ENCODE data around the gene CYP2W1. TPM values are rescaled to one million over a fixed set of nuclear protein-coding genes. Genes with fewer than 3 reads are reported as not detected.

Gene CYP2W1
- total RNA-seq, 2 experiments from 2014 or later, result not detected

DNA sequence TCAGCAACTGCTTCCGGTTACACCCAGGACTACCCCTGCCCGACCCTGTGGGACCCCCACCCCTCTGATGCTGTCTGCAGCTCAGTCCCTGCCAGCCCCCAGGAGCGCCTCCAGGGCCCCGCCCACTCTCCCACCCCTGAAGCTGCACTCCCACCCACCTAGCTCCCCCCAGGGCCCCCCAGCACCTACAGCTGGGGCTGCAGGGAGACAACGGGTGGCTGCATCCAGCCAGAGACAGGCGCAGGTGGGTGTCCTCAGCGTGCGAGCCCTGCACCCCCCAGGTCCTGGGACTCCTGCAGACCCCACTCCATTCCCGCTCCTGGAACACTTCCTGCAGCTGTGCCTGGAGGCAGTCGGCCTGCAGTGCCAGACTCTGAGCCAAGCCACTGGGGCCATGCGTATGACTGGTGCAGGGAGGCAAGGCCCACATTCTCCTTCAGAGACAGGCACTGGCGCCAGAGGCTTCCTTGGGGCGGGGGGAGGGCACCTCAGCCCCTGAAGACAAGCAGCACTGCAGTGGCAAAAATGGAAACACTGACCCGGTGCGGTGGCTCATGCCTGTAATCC, 6.1 kb downstream of the CYP2W1 start:
- Histone ChIP-seq H3K9me3 (ENCODE audit: control insufficient read depth in 1 of 2, insufficient read depth in 1 of 2, low read length in 2 of 2) (peaks cover 0 to 4% of the 10 kb centered on the region in 2 experiments), H3K36me3 (ENCODE audit: insufficient read depth, low read length) (no peaks in the 10 kb centered on the region), H3K27me3 (ENCODE audit: control insufficient read depth in 1 of 2, insufficient read depth in 2 of 2, low read length in 2 of 2) (peaks cover 10 to 17% of the 10 kb centered on the region in 2 experiments), H3K4me3 (ENCODE audit: low read length) (no peak overlapping the region), H3K4me1 (ENCODE audit: insufficient read depth, low read length) (peaks cover 12% of the 10 kb centered on the region), H3K27ac (ENCODE audit: low read depth in 1 of 2, low read length in 2 of 2) (no peak overlapping the region)
- Mint-ChIP-seq H3K36me3 (ENCODE audit: low read depth) (no peaks in the 10 kb centered on the region), H3K27ac (no peak overlapping the region), H3K4me1 (ENCODE audit: low read depth) (peaks cover 6% of the 10 kb centered on the region), H3K4me3 (no peak overlapping the region), H3K9me3 (no peaks in the 10 kb centered on the region), H3K27me3 (peaks cover 5% of the 10 kb centered on the region)
- POLR2A ChIA-PET, result no interaction called here
- CTCF ChIA-PET, result no interaction called here
- DNase-seq, result no peak
- TF ChIP-seq CTCF (IDR thresholded peaks at IDR 0.05), result no peak
- ATAC-seq (ENCODE audit: poor library complexity), result no peak
- intact Hi-C loops (cut with DNase I, micrococcal nuclease), result no loop called here

DNA sequence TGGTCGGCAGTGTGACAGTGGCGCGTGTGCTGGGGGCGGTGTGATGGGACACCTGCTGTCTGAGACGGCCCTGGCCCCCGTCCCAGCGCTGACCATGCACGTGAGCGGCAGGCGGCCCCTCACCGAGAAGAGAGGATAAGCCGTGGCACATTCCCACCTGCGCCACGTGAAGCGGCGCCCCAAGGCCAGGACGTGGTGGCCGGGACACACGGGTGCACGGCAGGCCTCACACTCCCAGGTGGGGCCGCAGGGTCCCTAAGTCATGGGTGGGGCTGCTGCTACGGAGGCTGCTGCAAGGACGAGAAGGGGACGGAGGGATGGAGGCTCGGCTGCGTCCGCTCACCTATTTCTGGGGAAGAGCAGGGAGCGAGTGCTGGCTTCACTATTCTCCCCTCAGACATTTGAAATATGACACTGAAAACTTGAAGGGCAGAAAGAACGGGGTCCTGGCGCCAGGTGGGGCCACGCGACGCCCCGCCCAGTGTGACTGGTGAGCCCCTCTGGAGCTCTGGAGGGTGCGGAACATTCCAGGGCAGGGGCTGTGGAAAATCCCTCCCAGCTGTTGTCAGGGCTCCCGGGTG, 7.5 kb downstream of the CYP2W1 start:
- peaks cover 0 to 4% of the 10 kb centered on the region in 2 experiments for H3K9me3 ChIP-seq (ENCODE audit: control insufficient read depth in 1 of 2, insufficient read depth in 1 of 2, low read length in 2 of 2)
- no peak overlapping the region for H3K4me3 Mint-ChIP-seq
- H3K27ac Mint-ChIP-seq, result no peak overlapping the region
- no peak for ATAC-seq (ENCODE audit: poor library complexity)
- H3K36me3 ChIP-seq (ENCODE audit: insufficient read depth, low read length), result no peaks in the 10 kb centered on the region
- H3K4me1 ChIP-seq (ENCODE audit: insufficient read depth, low read length), result peaks cover 12% of the 10 kb centered on the region
- peaks cover 10 to 17% of the 10 kb centered on the region in 2 experiments for H3K27me3 ChIP-seq (ENCODE audit: control insufficient read depth in 1 of 2, insufficient read depth in 2 of 2, low read length in 2 of 2)
- POLR2A ChIA-PET, result no interaction called here
- H3K4me1 Mint-ChIP-seq (ENCODE audit: low read depth), result peaks cover 6% of the 10 kb centered on the region
- no peaks in the 10 kb centered on the region for H3K36me3 Mint-ChIP-seq (ENCODE audit: low read depth)
- no peak for DNase-seq
- intact Hi-C loops (cut with DNase I, micrococcal nuclease), result no loop called here
- no peaks in the 10 kb centered on the region for H3K9me3 Mint-ChIP-seq
- H3K4me3 ChIP-seq (ENCODE audit: low read length), result no peak overlapping the region
- CTCF ChIA-PET, result interaction anchor here (9.5 kb wide), 1 partner anchor 73 kb away, joined by 220 read pairs; no protein-coding TSS in a partner anchor
- no peak overlapping the region for H3K27ac ChIP-seq (ENCODE audit: low read depth in 1 of 2, low read length in 2 of 2)
- peaks cover 4% of the 10 kb centered on the region for H3K27me3 Mint-ChIP-seq
- TF ChIP-seq CTCF (IDR thresholded peaks at IDR 0.05), result no peak

- peaks cover 0 to 4% of the 10 kb centered on the region in 2 experiments for H3K9me3 ChIP-seq (ENCODE audit: control insufficient read depth in 1 of 2, insufficient read depth in 1 of 2, low read length in 2 of 2)
- DNase-seq, result no peak
- H3K27ac ChIP-seq (ENCODE audit: low read depth in 1 of 2, low read length in 2 of 2), result no peak overlapping the region
- TF ChIP-seq CTCF (IDR thresholded peaks at IDR 0.05), result no peak
- peaks cover 12% of the 10 kb centered on the region for H3K4me1 ChIP-seq (ENCODE audit: insufficient read depth, low read length)
- ChIA-PET CTCF (interaction anchor here (9.5 kb wide), 1 partner anchor 72 kb away, joined by 220 read pairs; no protein-coding TSS in a partner anchor), POLR2A (no interaction called here)
- Mint-ChIP-seq H3K4me1 (ENCODE audit: low read depth) (peaks cover 6% of the 10 kb centered on the region), H3K4me3 (no peak overlapping the region), H3K9me3 (no peaks in the 10 kb centered on the region), H3K36me3 (ENCODE audit: low read depth) (no peaks in the 10 kb centered on the region), H3K27me3 (no peaks in the 10 kb centered on the region), H3K27ac (no peak overlapping the region)
- H3K36me3 ChIP-seq (ENCODE audit: insufficient read depth, low read length), result peaks cover 2% of the 10 kb centered on the region
- no peak for ATAC-seq (ENCODE audit: poor library complexity)
- intact Hi-C loops (cut with DNase I, micrococcal nuclease), result no loop called here
- no peak overlapping the region for H3K4me3 ChIP-seq (ENCODE audit: low read length)
- peaks cover 10 to 15% of the 10 kb centered on the region in 2 experiments for H3K27me3 ChIP-seq (ENCODE audit: control insufficient read depth in 1 of 2, insufficient read depth in 2 of 2, low read length in 2 of 2)
Measured at GRCh38 chr7:990933-991728, 8.2 kb downstream of the CYP2W1 start.

Data from CD4-positive, alpha-beta T cell (primary cell).